Ishikawa (cell line): Measurements from ENCODE around the gene MYPN.

Experiments used
- CEBPB ChIP-seq: IDR thresholded peaks from 2 replicates; pipeline ENCODE4 v1.6.1; 2012
- EP300 ChIP-seq: IDR thresholded peaks from 2 replicates; pipeline ENCODE4 v1.6.1; 2012; ENCODE audit warnings: borderline replicate concordance
- FOXM1 ChIP-seq: IDR thresholded peaks from 2 replicates; pipeline ENCODE4 v1.6.1; 2012; ENCODE audit warnings: low read depth, borderline replicate concordance
- MAX ChIP-seq: IDR thresholded peaks from 2 replicates; pipeline ENCODE4 v1.6.1; 2012
- RAD21 ChIP-seq: IDR thresholded peaks from 2 replicates; pipeline ENCODE4 v1.6.1; 2012; ENCODE audit warnings: low read depth
- TAF1 ChIP-seq: IDR thresholded peaks from 2 replicates; pipeline ENCODE4 v1.6.1; 2012; ENCODE audit warnings: low read depth, mild to moderate bottlenecking
- TCF12 ChIP-seq: IDR thresholded peaks from 2 replicates; pipeline ENCODE4 v1.6.1; 2012; ENCODE audit warnings: low read depth
- YY1 ChIP-seq: IDR thresholded peaks from 2 replicates; pipeline ENCODE4 v1.6.1; 2012; ENCODE audit warnings: low read depth
- TF ChIP-seq, protein P1 (sequence below): IDR thresholded peaks from 2 replicates; pipeline ENCODE4 v1.6.1; 2012; ENCODE audit warnings: low read depth, mild to moderate bottlenecking

- no peak for TF ChIP-seq MAX
- no peak for TF ChIP-seq EP300
- TF ChIP-seq YY1, result no peak
- no peak for TF ChIP-seq CEBPB
- no peak for TF ChIP-seq FOXM1
- TF ChIP-seq TAF1, result no peak
- no peak for TF ChIP-seq RAD21
- TF ChIP-seq, protein P1, sequence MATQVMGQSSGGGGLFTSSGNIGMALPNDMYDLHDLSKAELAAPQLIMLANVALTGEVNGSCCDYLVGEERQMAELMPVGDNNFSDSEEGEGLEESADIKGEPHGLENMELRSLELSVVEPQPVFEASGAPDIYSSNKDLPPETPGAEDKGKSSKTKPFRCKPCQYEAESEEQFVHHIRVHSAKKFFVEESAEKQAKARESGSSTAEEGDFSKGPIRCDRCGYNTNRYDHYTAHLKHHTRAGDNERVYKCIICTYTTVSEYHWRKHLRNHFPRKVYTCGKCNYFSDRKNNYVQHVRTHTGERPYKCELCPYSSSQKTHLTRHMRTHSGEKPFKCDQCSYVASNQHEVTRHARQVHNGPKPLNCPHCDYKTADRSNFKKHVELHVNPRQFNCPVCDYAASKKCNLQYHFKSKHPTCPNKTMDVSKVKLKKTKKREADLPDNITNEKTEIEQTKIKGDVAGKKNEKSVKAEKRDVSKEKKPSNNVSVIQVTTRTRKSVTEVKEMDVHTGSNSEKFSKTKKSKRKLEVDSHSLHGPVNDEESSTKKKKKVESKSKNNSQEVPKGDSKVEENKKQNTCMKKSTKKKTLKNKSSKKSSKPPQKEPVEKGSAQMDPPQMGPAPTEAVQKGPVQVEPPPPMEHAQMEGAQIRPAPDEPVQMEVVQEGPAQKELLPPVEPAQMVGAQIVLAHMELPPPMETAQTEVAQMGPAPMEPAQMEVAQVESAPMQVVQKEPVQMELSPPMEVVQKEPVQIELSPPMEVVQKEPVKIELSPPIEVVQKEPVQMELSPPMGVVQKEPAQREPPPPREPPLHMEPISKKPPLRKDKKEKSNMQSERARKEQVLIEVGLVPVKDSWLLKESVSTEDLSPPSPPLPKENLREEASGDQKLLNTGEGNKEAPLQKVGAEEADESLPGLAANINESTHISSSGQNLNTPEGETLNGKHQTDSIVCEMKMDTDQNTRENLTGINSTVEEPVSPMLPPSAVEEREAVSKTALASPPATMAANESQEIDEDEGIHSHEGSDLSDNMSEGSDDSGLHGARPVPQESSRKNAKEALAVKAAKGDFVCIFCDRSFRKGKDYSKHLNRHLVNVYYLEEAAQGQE, result no peak
- no peak for TF ChIP-seq TCF12
Measured at GRCh38 chr10:68146133-68146532, 36.8 kb downstream of the MYPN start.
